ENCODE results near the gene MDGA2.
"Not testable (repeated sequence)": the region's sequence is repeated elsewhere in the genome, so short reads cannot be mapped to it uniquely, and the experiment has no call there.

The MDGA2 gene

GRCh38 chr14:47220096-47220495 lies 455.3 kb downstream of the MDGA2 start:
- DNase-seq = no peak

DNA sequence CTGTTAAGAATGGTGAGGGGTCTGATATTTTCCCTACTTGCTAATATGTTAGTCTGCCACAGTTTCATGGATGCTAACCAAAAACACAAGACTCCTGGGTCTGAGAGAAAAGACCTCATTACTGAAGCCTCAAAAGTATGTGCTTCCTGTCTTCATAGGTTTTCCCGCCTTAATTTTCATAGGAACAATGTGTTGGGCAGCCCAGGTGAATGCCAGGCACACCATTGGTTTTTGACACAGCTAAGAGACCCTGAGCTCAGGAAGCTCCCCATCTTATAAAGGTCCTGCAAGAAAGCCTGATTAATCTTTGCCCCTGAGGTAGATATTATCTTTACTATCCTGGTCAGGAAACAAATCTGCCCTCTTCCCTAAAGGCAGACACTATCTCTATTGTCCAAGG lies 464.1 kb downstream of the MDGA2 start:
- DNase-seq = no peak

DNA sequence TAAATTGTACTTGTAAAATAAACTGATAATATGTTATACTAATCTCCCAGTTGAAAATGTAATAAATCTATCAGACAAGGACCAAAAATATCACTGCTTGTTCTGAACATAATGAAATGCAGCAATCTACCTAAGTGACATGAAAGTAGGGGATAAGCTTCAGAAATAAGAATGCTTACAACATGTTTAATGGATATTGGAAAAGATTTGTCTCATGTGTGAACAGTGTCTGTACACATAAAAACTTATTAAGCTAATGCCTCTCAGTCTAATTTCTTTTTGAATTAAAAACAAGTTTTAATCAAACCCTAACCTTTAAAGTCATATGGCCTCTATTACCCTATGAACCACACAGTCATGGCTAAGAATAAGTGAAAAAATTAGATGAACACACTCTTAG lies 465.3 kb downstream of the MDGA2 start:
- DNase-seq = no peak

DNA sequence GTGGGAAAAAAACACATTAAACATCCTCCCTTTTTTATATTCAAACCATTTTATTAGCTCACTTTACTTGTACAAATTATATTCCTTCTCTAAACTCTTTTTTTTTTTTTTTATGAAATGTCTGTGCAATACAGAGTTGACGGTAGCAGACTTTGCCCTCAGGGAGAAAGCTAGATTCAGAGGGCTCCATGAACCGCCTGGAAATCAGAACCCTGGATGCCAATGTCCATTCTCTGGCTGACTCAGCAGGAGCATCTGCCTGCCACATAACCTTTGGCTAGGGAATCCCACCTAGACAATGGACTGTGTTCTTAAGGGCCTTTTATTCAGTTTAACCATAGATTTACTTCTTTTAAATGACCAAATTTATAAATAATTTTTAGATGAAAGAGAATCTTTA lies 467.0 kb downstream of the MDGA2 start:
- no peak for DNase-seq

- DNase-seq = no peak
Measured at GRCh38 chr14:47207617-47208016, 467.8 kb downstream of the MDGA2 start.

DNA sequence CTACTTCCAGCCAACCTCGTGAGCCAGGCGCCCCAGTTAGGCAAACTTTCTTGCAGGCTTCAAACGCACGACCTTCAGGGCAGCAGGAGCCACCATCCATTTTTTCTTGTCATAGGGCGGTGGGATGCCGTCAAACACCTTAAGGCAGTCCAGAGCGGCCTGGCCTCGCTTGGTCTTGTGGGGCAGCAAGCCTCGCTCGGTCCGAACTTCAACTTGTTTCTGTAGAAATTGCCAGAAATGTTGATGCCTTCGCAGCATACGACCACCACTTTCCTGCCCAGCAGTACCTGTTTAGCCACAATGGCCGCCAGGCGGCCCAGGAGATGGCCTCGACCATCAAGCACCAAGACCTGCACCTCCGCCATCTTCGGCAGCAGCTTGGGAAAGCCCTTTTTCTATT lies 474.7 kb downstream of the MDGA2 start:
- DNase-seq = no peak

GRCh38 chr14:47195582-47195981 lies 479.8 kb downstream of the MDGA2 start:
- DNase-seq = no peak

GRCh38 chr14:47194055-47194454 lies 481.4 kb downstream of the MDGA2 start:
- DNase-seq = no peak

GRCh38 chr14:47192203-47192602 lies 483.2 kb downstream of the MDGA2 start:
- DNase-seq = not testable (repeated sequence)

GRCh38 chr14:47191700-47192099 lies 483.7 kb downstream of the MDGA2 start:
- DNase-seq = no peak

- DNase-seq = no peak
Measured at GRCh38 chr14:47189911-47190484, 485.4 kb downstream of the MDGA2 start.

DNA sequence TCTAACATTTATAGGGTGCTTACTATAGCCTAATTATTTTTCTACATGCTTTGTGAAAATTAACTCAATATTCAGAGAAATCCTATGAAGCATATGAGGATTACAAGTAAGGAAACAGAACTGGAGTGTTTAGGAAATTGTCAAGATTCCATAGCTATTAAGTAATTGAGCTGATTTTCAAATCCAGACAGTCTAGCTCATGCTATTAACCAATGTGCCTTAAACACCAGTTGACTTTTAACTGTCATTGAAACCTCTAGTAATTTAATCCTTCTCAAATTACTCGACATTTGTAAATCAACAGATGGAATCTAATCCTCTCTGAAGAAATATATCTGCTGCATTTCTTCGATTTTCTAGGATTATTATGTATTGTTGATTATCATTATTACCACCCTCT lies 488.9 kb downstream of the MDGA2 start:
- no peak for DNase-seq

DNA sequence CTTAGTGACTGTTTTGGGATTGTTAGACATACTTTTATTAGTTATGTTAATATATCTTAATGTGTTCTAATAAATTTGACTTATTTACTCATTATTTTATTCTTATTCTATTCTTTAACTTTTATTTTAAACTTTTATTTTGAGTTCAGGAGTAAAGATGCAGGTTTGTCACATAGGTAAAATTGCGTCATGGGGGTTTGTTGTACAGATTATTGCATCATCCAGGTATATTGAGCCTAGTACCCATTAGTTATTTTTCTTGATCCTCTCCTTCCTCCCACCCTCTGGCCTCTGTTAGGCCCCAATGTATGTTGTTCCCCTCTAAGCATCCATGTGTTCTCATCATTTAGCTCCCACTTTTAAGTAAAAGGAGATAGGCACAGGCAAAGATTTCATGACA lies 495.5 kb downstream of the MDGA2 start:
- no peak for DNase-seq

- DNase-seq = not testable (repeated sequence)
Measured at GRCh38 chr14:47171896-47172295, 503.5 kb downstream of the MDGA2 start.

DNA sequence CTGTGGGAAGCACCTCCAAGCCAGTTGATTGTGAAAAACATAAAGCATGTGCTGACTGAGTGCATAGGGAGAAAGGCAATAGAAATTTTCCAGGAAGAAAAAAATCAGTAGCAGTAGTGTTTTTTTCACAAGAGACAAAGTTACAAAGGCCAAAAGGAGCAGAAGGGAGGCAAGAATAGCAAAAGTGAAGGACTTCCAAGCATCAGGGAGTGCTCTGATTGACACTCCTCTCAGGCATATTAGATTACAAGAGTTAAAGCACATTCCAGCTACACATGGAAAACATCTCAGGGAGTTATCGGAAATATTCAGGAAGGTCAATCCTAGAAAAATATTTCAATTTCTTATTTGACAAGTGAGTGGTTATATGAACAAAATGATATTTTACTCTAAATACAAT lies 508.0 kb downstream of the MDGA2 start:
- DNase-seq = no peak

- DNase-seq = no peak
Measured at GRCh38 chr14:47155395-47155794, 520.0 kb downstream of the MDGA2 start.

- no peak for DNase-seq
Measured at GRCh38 chr14:47154276-47154797, 521.1 kb downstream of the MDGA2 start.

DNA sequence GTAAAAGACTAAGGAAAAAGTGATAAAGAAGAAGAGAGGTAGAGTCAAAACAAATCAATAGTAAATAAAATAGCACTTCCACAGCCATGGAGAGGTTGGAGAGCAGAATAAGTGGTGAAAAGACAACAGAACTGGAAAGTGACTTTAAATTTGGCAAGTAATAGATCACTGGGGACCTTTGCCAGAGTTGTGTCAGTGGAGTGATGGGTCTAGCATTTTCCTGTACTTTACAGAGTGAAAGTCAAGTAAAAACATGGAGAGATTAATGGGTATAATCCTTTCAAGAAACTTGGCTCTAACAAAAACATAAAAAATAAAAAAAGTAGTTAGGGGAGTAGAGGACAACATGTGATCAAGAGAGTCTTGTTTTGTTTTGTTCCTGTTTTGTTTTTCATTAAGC lies 521.7 kb downstream of the MDGA2 start:
- no peak for DNase-seq

DNA sequence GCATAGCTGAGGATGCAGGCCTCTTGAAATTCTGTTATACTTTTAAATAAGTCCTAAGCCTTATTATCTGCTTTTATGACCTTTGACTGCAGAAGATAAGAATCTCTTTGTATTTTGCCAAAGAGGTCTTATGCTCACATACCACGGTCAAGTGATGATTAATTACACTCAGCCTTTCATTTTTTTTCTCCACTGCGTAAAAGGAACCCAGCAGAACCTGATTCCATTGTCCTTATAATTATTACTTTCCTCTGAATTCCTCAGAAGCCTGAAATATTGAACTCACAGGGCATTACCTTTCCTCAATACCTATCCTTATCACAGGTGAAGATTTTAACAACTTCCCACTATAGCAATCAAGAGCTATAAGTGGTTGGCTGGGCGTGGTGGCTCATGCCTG lies 525.1 kb downstream of the MDGA2 start:
- DNase-seq = no peak

GRCh38 chr14:47149326-47149725 lies 526.1 kb downstream of the MDGA2 start:
- no peak for DNase-seq

DNA sequence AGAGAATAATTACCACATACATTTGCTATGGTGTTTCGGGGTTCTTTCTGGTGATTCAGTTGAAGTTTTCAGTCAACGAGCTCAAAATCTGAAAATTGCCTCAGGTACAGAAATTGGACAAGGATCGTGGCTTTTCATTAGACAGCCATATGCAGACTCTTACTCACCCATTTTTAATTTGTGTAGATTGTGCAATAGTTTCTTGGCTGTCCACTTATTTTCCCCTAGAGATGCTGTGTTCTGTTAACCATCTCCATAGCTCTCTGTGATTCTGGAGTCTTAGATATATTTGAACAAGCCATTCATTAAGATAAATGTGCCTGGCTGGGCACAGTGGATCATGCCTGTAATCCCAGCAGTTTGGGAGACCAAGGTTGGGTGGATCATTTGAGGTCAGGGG lies 526.7 kb downstream of the MDGA2 start:
- no peak for DNase-seq

DNA sequence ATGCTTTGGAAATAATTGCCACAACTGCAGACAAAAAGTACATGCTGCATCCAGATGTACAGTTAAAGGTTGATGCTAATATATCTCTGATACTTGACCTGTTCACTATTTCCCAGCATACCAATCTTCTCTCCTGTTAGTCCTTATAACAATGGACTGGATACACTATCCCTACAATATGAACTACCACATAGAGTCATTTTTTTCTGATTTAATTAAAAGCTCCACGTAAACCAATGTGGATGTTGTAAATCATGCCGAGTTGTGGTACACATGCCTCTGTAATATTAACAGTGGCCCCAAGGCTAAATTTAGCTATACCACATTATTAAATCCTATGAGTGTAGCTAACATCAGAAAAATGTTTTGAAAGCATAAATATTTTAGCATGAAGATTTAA lies 554.8 kb downstream of the MDGA2 start:
- no peak for DNase-seq

DNA sequence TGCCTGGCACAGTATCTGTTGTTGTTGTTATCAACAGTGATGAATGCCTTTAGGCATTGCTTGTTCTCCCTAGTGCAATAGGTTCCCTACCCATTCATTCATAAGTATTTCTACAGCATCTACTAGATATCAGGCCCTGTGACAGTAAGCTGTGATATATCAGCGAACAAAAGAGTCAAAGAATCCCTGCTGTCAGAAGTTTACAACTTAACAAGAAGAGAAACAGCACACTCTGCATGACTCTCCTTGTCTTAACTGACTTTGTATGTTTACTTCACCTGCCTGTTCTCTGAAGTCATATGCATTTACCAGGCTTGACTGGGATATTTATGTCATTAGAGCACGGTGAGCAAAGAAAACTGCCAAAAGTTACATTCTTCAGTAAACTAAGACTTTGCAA lies 571.6 kb downstream of the MDGA2 start:
- no peak for DNase-seq

DNA sequence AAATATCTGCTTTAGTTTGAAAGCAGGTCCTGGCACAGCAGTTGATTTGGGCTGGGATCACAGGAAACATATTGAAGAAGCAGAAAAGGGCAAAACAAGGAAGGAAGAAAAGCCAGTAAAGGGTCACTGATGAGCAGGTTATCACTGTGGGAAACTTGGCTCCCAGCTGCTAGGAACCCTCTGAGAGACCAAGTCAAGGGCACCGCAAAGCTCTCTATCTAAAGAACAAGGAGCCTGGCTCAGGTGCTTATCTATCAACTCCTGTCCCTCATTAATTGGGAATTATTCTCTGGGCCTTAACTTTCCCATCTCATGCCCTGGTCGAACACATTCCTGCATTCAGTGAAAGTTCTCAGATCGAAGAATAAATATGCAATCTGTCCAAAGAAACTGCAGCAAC lies 572.9 kb downstream of the MDGA2 start:
- DNase-seq = no peak

DNA sequence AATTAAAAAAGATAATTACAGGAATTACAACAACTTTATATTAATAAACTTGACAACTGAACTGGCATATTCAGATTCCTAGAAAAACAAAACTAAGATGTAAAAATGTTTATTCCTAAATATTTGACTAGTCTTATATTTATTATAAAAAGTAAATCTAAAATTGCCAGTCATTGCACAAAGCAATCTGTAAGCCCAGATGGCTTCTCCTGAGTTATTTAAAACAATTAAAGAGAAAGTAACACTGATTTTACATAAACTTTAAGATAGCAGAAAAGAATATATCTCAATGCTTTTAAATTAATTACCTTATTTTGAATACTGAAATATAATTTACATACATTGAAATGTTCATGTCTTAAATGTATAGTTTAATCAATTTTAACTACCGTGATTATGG lies 589.7 kb downstream of the MDGA2 start:
- no peak for DNase-seq

DNA sequence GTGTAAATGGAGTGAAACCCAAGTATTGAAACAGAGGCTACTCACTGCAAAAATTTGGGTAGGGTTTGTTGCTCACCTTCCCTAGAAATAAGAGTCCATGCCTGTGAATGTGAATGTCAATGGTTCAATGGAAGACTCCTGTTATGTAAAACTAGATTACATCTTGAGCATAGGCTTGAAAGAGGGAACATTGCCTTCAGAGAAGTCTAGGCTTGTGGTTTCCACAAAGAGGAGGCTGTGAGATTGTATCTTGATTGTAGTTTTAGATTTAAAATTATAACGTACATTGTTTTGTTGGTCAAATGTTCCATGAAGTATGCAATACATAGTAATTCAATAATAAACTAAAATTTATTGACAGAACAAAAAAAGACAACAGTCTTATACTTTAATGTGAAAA lies 610.1 kb downstream of the MDGA2 start:
- no peak for DNase-seq

All from CD4-positive, alpha-beta T cell treated with Interleukin-4 for 1 hour (primary cell).